CD14-positive monocyte (primary cell): ENCODE measurements around the gene NFATC1. TPM values are rescaled to one million over a fixed set of nuclear protein-coding genes. Genes with fewer than 3 reads are reported as not detected.

ENCODE experiments used
- DNase-seq, 3 donors: peaks; one replicate each; pipeline ENCODE4 v3.0.0-alpha.2; 2011 to 2022
- H2AFZ ChIP-seq: 2 replicates; pipeline ENCODE4 v1.6.0; 2012; ENCODE audit warnings: mild to moderate bottlenecking, low read depth, low read length, inconsistent platforms; ENCODE audit not compliant: insufficient read depth, poor library complexity, severe bottlenecking
- H3K27ac ChIP-seq, 2 donors: 1 replicate in 1 of 2; 2 replicates in 1 of 2; pipeline ENCODE4 v1.5.1; 2012 to 2013; ENCODE audit warnings: low read length in 2 of 2, control low read depth in 1 of 2, inconsistent platforms in 1 of 2, low read depth in 1 of 2, mild to moderate bottlenecking in 1 of 2
- H3K27me3 ChIP-seq, 2 donors: one replicate each; pipeline versions ENCODE4 v1.6.0 to v1.6.1; 2011 to 2013; ENCODE audit warnings: low read length in 2 of 2; ENCODE audit not compliant: control insufficient read depth in 2 of 2, insufficient read depth in 2 of 2
- H3K36me3 ChIP-seq, 2 donors: replicated peaks in 1 of 2; 1 replicate in 1 of 2; 2 replicates in 1 of 2; pipeline versions ENCODE4 v1.5.1 to v1.6.1; 2012 to 2013; ENCODE audit warnings: low read length in 2 of 2, control low read depth in 1 of 2, inconsistent platforms in 1 of 2, mild to moderate bottlenecking in 1 of 2; ENCODE audit not compliant: insufficient read depth in 2 of 2, control insufficient read depth in 1 of 2
- H3K4me1 ChIP-seq, 2 donors: 1 replicate in 1 of 2; 2 replicates in 1 of 2; pipeline versions ENCODE4 v1.5.1 to v1.6.1; 2012 to 2013; ENCODE audit warnings: low read length in 2 of 2, control low read depth in 1 of 2, inconsistent platforms in 1 of 2, mild to moderate bottlenecking in 1 of 2, moderate library complexity in 1 of 2; ENCODE audit not compliant: insufficient read depth in 2 of 2, control insufficient read depth in 1 of 2
- H3K4me2 ChIP-seq: replicated peaks from 2 replicates; pipeline ENCODE3; 2012; ENCODE audit warnings: low read length, moderate library complexity, mild to moderate bottlenecking; ENCODE audit not compliant: poor library complexity, severe bottlenecking; ENCODE audit errors: extremely low read depth
- H3K4me3 ChIP-seq, 3 experiments: fragments of 200-600 bp in 1 of 3; sonication (generic) in 1 of 3; replicated peaks in 1 of 3; 1 replicate in 2 of 3; 2 replicates in 1 of 3; pipeline ENCODE4 v1.5.1; 2011 to 2013; ENCODE audit warnings: low read length in 3 of 3, mild to moderate bottlenecking in 3 of 3, control low read depth in 2 of 3, low read depth in 2 of 3, inconsistent platforms in 1 of 3, moderate library complexity in 1 of 3
- H3K79me2 ChIP-seq: 2 replicates; pipeline ENCODE4 v1.6.0; 2012; ENCODE audit warnings: mild to moderate bottlenecking, control low read depth, inconsistent platforms, low read length, moderate library complexity; ENCODE audit not compliant: insufficient read depth
- H3K9ac ChIP-seq: 2 replicates; pipeline ENCODE4 v1.6.0; 2017; ENCODE audit warnings: low read length, mild to moderate bottlenecking; ENCODE audit not compliant: insufficient read depth, poor library complexity, severe bottlenecking
- H3K9me3 ChIP-seq, 2 donors: replicated peaks in 1 of 2; 1 replicate in 1 of 2; 2 replicates in 1 of 2; pipeline versions ENCODE4 v1.5.1 to v1.6.1; 2012 to 2013; ENCODE audit warnings: low read length in 2 of 2, control low read depth in 1 of 2; ENCODE audit not compliant: control insufficient read depth in 1 of 2, insufficient read depth in 1 of 2
- H4K20me1 ChIP-seq: 2 replicates; pipeline ENCODE4 v1.6.0; 2012; ENCODE audit warnings: mild to moderate bottlenecking, low read length, control low read depth, moderate library complexity; ENCODE audit not compliant: insufficient read depth
- H3K27ac Mint-ChIP-seq, 7 donors: one replicate each; pipeline ENCODE4 v1.8.0; 2020; ENCODE audit warnings: mild to moderate bottlenecking in 7 of 7, mixed read lengths in 7 of 7, moderate library complexity in 6 of 7, inconsistent platforms in 2 of 7
- H3K27me3 Mint-ChIP-seq, 3 donors: one replicate each; pipeline ENCODE4 v1.8.0; 2021 to 2022; ENCODE audit warnings: low read depth in 3 of 3, mild to moderate bottlenecking in 3 of 3, mixed read lengths in 3 of 3, moderate library complexity in 3 of 3, inconsistent platforms in 1 of 3
- H3K36me3 Mint-ChIP-seq, 2 donors: one replicate each; pipeline ENCODE4 v1.8.0; 2020; ENCODE audit warnings: mixed read lengths in 2 of 2, inconsistent platforms in 1 of 2, mild to moderate bottlenecking in 1 of 2
- H3K4me1 Mint-ChIP-seq: one replicate; pipeline ENCODE4 v1.8.0; 2020; ENCODE audit warnings: mild to moderate bottlenecking, mixed read lengths
- H3K4me3 Mint-ChIP-seq, 2 donors: one replicate each; pipeline ENCODE4 v1.8.0; 2020; ENCODE audit warnings: mild to moderate bottlenecking in 2 of 2, mixed read lengths in 2 of 2, moderate library complexity in 1 of 2
- H3K9me3 Mint-ChIP-seq, 7 donors: one replicate each; pipeline ENCODE4 v1.8.0; 2020 to 2022; ENCODE audit warnings: mixed read lengths in 7 of 7, mild to moderate bottlenecking in 6 of 7, moderate library complexity in 6 of 7, inconsistent platforms in 2 of 7
- CTCF ChIP-seq: fragments of 200-600 bp; IDR thresholded peaks from one replicate; pipeline ENCODE4 v1.8.0; 2022; ENCODE audit warnings: antibody characterized with exemption, mild to moderate bottlenecking
- WGBS: methylation state at CpG from one replicate; pipeline ENCODE4 v1.1.5; 2013; ENCODE audit warnings: missing lambda C conversion rate; ENCODE audit not compliant: insufficient coverage; 5-methylcytosine and 5-hydroxymethylcytosine counted together
- intact Hi-C, 2 donors: fragments of 100-400 bp; cut with micrococcal nuclease; formaldehyde crosslinking; loops; one replicate each; pipeline versions ENCODE4 v1.15.0 to v1.15.1; 2023
- polyA plus RNA-seq, 3 donors: library from polyadenylated mRNA; depleted of rRNA in 1 of 3; unstranded in 2 of 3; stranded (reverse) in 1 of 3; fragments of 300-500 nt in 2 of 3; fragments of >200 nt in 1 of 3; fragmentation: Illumina TruSeq in 2 of 3; gene quantifications; 1 replicate in 2 of 3; 2 replicates in 1 of 3; pipeline ENCODE4 v1.2.3, GENCODE V29; 2012 to 2021

Gene NFATC1
- polyA plus RNA-seq, 3 donors = 7.8 to 10.7 (median 8.3) TPM

- Mint-ChIP-seq H3K27me3 (no peaks in the 10 kb centered on the region), H3K9me3 (peaks cover 0 to 9% (median 4%) of the 10 kb centered on the region in 7 donors), H3K4me1 (peaks cover 3% of the 10 kb centered on the region), H3K27ac (peak overlapping the region in 2 of 7 donors; percentile 68 to 80), H3K4me3 (no peak overlapping the region), H3K36me3 (peaks cover 41 to 44% of the 10 kb centered on the region in 2 donors)
- Histone ChIP-seq H3K4me3 (no peak overlapping the region), H3K27ac (no peak overlapping the region), H3K9ac (no peak overlapping the region), H3K9me3 (peaks cover 0 to 5% of the 10 kb centered on the region in 2 donors), H2AFZ (no peak overlapping the region), H3K79me2 (peaks cover 14% of the 10 kb centered on the region), H3K36me3 (peaks cover 34 to 48% of the 10 kb centered on the region in 2 donors), H4K20me1 (peaks cover 70% of the 10 kb centered on the region), H3K4me2 (no peak overlapping the region), H3K27me3 (no peaks in the 10 kb centered on the region), H3K4me1 (no peaks in the 10 kb centered on the region)
- TF ChIP-seq CTCF = no peak
- intact Hi-C loops = loop anchor here in 1 of 2 donors (10.0 kb wide), 1 partner anchor 348 kb away; the partner anchor contains the start of gene ATP9B
- WGBS = 90% methylated on average over 12 of the region's 16 CpGs
- no peak for DNase-seq
Measured at GRCh38 chr18:79413025-79413424, 17.3 kb downstream of the NFATC1 start.

GRCh38 chr18:79413426-79413825 is 17.7 kb downstream of the NFATC1 start:
- Mint-ChIP-seq H3K27me3 (no peaks in the 10 kb centered on the region), H3K36me3 (peaks cover 45 to 48% of the 10 kb centered on the region in 2 donors), H3K9me3 (peaks cover 0 to 9% (median 4%) of the 10 kb centered on the region in 7 donors), H3K4me3 (no peak overlapping the region), H3K27ac (peak overlapping the region in 1 of 7 donors; percentile 80), H3K4me1 (peaks cover 3% of the 10 kb centered on the region)
- Histone ChIP-seq H3K9ac (no peak overlapping the region), H3K27me3 (no peaks in the 10 kb centered on the region), H3K27ac (no peak overlapping the region), H2AFZ (no peak overlapping the region), H3K4me1 (no peaks in the 10 kb centered on the region), H3K9me3 (peaks cover 0 to 5% of the 10 kb centered on the region in 2 donors), H4K20me1 (peaks cover 74% of the 10 kb centered on the region), H3K79me2 (peaks cover 14% of the 10 kb centered on the region), H3K4me2 (no peak overlapping the region), H3K4me3 (no peak overlapping the region), H3K36me3 (peaks cover 34 to 48% of the 10 kb centered on the region in 2 donors)
- intact Hi-C loops = loop anchor here in 1 of 2 donors (10.0 kb wide), 1 partner anchor 349 kb away; the partner anchor contains the start of gene ATP9B
- 98% methylated on average over 16 of the region's 16 CpGs for WGBS
- no peak for TF ChIP-seq CTCF
- DNase-seq = no peak
